MG63 (cell line): ENCODE results near the gene BEAN1. TPM values are rescaled to one million over a fixed set of nuclear protein-coding genes. Genes with fewer than 3 reads are reported as not detected.
A peak's percentile ranks its signal among the peaks of the same experiment; 100 is the strongest.

Experiments
- DNase-seq: peaks from one replicate; pipeline ENCODE4 v3.0.0-alpha.2; 2020
- H3K27me3 ChIP-seq: fragments of 250-450 bp; sonication (Bioruptor Pico); 2 replicates; pipeline ENCODE4 v1.5.1; 2020; ENCODE audit warnings: mild to moderate bottlenecking, moderate library complexity
- H3K36me3 ChIP-seq: fragments of 250-450 bp; sonication (Bioruptor Pico); 2 replicates; pipeline ENCODE4 v1.5.1; 2020; ENCODE audit warnings: mild to moderate bottlenecking, moderate library complexity
- H3K4me3 ChIP-seq: fragments of 250-450 bp; sonication (Bioruptor Pico); 2 replicates; pipeline ENCODE4 v1.5.1; 2020; ENCODE audit warnings: mild to moderate bottlenecking, moderate library complexity
- H3K9me3 ChIP-seq: fragments of 250-450 bp; sonication (Bioruptor Pico); 2 replicates; pipeline ENCODE4 v1.5.1; 2020; ENCODE audit warnings: mild to moderate bottlenecking, moderate library complexity
- total RNA-seq: library from RNA; depleted of rRNA; stranded (reverse); fragments of >200 nt; shearing (Covaris generic); gene quantifications from 2 replicates; pipeline ENCODE4 v1.2.3, GENCODE V29; 2014; ENCODE audit warnings: low replicate concordance

BEAN1 gene
- total RNA-seq, 1 experiment from 2014 or later, result 0.56 TPM

- no peaks in the 10 kb centered on the region for H3K36me3 ChIP-seq
- H3K9me3 ChIP-seq, result no peaks in the 10 kb centered on the region
- H3K27me3 ChIP-seq, result no peaks in the 10 kb centered on the region
- no peak for DNase-seq
- no peak overlapping the region for H3K4me3 ChIP-seq
Observed at GRCh38 chr16:66468321-66468965, 41.3 kb downstream of the BEAN1 start.

- Histone ChIP-seq H3K9me3 (no peaks in the 10 kb centered on the region), H3K27me3 (no peaks in the 10 kb centered on the region), H3K4me3 (no peak overlapping the region), H3K36me3 (no peaks in the 10 kb centered on the region)
- no peak for DNase-seq
Observed at GRCh38 chr16:66469291-66469946, 42.3 kb downstream of the BEAN1 start.

- H3K36me3 ChIP-seq, result no peaks in the 10 kb centered on the region
- no peak overlapping the region for H3K4me3 ChIP-seq
- no peaks in the 10 kb centered on the region for H3K27me3 ChIP-seq
- H3K9me3 ChIP-seq, result no peaks in the 10 kb centered on the region
- DNase-seq, result no peak
Observed at GRCh38 chr16:66469947-66470546, 43.0 kb downstream of the BEAN1 start.

- H3K4me3 ChIP-seq, result no peak overlapping the region
- DNase-seq, result no peak
- H3K9me3 ChIP-seq, result no peaks in the 10 kb centered on the region
- no peaks in the 10 kb centered on the region for H3K27me3 ChIP-seq
- no peaks in the 10 kb centered on the region for H3K36me3 ChIP-seq
Observed at GRCh38 chr16:66470556-66470955, 43.5 kb downstream of the BEAN1 start.

- no peaks in the 10 kb centered on the region for H3K27me3 ChIP-seq
- H3K9me3 ChIP-seq, result no peaks in the 10 kb centered on the region
- H3K4me3 ChIP-seq, result no peak overlapping the region
- H3K36me3 ChIP-seq, result no peaks in the 10 kb centered on the region
- DNase-seq, result no peak
Observed at GRCh38 chr16:66471264-66471663, 44.2 kb downstream of the BEAN1 start.

- Histone ChIP-seq H3K27me3 (no peaks in the 10 kb centered on the region), H3K9me3 (no peaks in the 10 kb centered on the region), H3K36me3 (no peaks in the 10 kb centered on the region), H3K4me3 (no peak overlapping the region)
- no peak for DNase-seq
Observed at GRCh38 chr16:66471716-66472393, 44.8 kb downstream of the BEAN1 start.

GRCh38 chr16:66473051-66473571, 46.0 kb downstream of the BEAN1 start:
- DNase-seq, result no peak
- no peaks in the 10 kb centered on the region for H3K9me3 ChIP-seq
- H3K4me3 ChIP-seq, result no peak overlapping the region
- H3K36me3 ChIP-seq, result no peaks in the 10 kb centered on the region
- H3K27me3 ChIP-seq, result no peaks in the 10 kb centered on the region

- no peaks in the 10 kb centered on the region for H3K9me3 ChIP-seq
- no peak overlapping the region for H3K4me3 ChIP-seq
- H3K36me3 ChIP-seq, result no peaks in the 10 kb centered on the region
- DNase-seq, result no peak
- no peaks in the 10 kb centered on the region for H3K27me3 ChIP-seq
Observed at GRCh38 chr16:66473654-66474519, 46.8 kb downstream of the BEAN1 start.

GRCh38 chr16:66474750-66475199, 47.7 kb downstream of the BEAN1 start:
- Histone ChIP-seq H3K4me3 (no peak overlapping the region), H3K36me3 (no peaks in the 10 kb centered on the region), H3K9me3 (no peaks in the 10 kb centered on the region), H3K27me3 (no peaks in the 10 kb centered on the region)
- no peak for DNase-seq

GRCh38 chr16:66475232-66475631, 48.1 kb downstream of the BEAN1 start:
- no peak overlapping the region for H3K4me3 ChIP-seq
- H3K9me3 ChIP-seq, result no peaks in the 10 kb centered on the region
- DNase-seq, result no peak
- no peaks in the 10 kb centered on the region for H3K27me3 ChIP-seq
- H3K36me3 ChIP-seq, result no peaks in the 10 kb centered on the region

- DNase-seq, result no peak
- Histone ChIP-seq H3K9me3 (no peaks in the 10 kb centered on the region), H3K36me3 (no peaks in the 10 kb centered on the region)
Observed at GRCh38 chr16:66476328-66477027, 49.4 kb downstream of the BEAN1 start.

GRCh38 chr16:66477028-66477515, 50.0 kb downstream of the BEAN1 start:
- Histone ChIP-seq H3K9me3 (no peaks in the 10 kb centered on the region), H3K4me3 (no peak overlapping the region), H3K27me3 (no peaks in the 10 kb centered on the region), H3K36me3 (no peaks in the 10 kb centered on the region)
- DNase-seq, result no peak

More at GRCh38 chr16:66476328-66477027, 49.4 kb downstream of the BEAN1 start:
- Histone ChIP-seq H3K4me3 (no peak overlapping the region), H3K27me3 (no peaks in the 10 kb centered on the region)

- Histone ChIP-seq H3K36me3 (no peaks in the 10 kb centered on the region), H3K4me3 (no peak overlapping the region), H3K9me3 (no peaks in the 10 kb centered on the region), H3K27me3 (no peaks in the 10 kb centered on the region)
- DNase-seq, result peak; percentile 58
Observed at GRCh38 chr16:66478733-66479511, 51.8 kb downstream of the BEAN1 start.

- Histone ChIP-seq H3K9me3 (no peaks in the 10 kb centered on the region), H3K27me3 (no peaks in the 10 kb centered on the region), H3K4me3 (no peak overlapping the region), H3K36me3 (no peaks in the 10 kb centered on the region)
- no peak for DNase-seq
Observed at GRCh38 chr16:66479661-66480264, 52.7 kb downstream of the BEAN1 start.
